Embryonic facial prominence (tissue), 1 donor: ENCODE data around the gene RASD1.
"Not testable (repeated sequence)": the region's sequence is repeated elsewhere in the genome, so short reads cannot be mapped to it uniquely, and the experiment has no call there.

Experiments used
- DNase-seq: peaks from one replicate; pipeline ENCODE4 v3.0.0-alpha.2; 2016; ENCODE audit errors: extremely low spot score

The RASD1 gene

DNA sequence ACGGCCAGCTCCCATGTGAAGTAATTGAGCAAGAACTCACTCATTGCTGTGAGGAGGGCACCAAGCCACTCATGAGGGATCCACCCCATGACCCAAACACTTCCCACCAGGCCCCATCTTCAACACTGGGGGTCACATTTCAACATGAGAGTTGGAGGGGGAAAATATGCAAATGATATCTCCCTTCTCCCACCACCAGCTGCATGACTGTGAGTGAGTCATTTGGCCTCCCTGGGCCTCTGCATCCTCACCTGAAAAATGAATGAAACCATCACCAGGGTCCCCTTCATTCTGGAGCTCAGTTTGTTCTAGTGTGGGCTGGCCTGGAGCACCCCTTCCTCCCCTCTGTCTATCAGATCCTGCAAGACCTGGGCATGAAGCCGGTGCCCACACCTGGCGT, 26.2 kb downstream of the RASD1 start:
- DNase-seq, result no peak

DNA sequence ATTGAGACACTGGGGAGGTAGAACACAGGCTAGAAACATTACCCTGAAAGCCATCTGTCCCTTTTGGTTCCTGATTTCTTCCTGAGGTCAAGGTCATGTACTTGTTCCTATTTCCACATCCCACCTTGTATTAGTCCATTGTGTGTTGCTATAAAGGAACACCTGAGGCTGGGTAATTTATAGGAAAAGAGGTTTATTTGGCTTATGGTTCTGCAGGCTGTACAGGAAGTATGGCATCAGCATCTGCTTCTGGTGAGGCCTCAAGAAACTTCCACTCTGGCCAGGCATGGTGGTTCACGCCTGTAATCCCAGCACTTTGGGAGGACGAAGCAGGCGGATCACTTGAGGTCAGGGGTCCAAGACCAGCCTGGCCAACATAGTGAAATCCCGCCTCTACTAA, 26.8 kb downstream of the RASD1 start:
- DNase-seq, result no peak

DNA sequence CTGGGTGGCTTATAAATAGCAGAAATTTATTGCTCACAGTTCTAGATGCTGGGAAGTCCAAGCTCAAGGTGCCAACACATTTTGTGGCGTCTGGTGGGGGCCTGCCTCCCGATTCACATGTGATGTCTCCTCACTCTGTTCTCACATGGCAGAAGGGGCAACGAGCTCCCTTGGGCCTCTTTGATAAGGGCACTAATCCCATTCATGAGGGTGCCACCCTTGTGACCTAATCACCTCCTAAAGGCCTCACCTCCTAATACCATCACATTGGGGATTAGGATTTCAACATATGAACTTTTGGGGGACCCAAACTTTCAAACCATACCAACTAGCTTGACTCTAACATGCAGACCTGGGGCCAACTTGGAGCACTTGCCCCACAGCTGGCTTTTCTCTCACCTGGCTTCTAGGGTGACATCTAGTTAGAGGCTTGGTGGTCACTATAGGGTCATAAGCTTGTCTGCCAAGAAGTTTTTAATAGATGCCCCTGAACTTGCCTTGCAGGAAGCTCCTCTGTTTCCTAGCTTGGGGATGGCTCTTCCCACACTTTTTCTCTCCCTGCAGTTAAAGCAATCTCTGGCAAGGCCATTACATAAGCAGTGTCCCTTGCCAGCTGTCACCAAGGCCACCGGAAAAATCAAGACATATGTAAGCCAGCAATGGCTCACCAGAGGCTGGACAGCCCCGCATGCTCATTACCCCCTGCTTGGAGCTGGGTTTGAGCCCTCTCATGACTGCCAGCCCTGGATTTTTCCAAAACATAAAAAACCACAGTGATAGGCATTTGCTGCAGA, 27.8 kb downstream of the RASD1 start:
- DNase-seq, result no peak

DNA sequence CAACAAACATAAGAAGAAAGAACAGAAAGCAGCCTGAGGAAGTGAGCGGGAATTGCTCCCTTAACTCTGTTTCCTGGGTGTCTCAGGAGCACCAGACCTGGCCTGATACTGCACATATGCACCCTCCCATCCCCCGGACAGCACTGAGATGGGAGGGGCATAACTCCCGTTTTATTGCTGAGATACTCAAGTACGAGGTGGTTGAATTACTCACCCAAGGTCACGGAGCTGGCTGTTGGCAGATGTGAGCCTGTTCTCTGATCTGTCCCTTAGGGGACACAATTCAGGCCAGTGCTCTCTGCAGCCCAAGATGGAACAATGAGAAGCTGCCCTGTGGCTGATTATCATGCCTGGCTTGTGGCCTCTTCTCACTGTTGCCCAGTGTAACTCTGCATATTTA, 28.5 kb downstream of the RASD1 start:
- no peak for DNase-seq

DNA sequence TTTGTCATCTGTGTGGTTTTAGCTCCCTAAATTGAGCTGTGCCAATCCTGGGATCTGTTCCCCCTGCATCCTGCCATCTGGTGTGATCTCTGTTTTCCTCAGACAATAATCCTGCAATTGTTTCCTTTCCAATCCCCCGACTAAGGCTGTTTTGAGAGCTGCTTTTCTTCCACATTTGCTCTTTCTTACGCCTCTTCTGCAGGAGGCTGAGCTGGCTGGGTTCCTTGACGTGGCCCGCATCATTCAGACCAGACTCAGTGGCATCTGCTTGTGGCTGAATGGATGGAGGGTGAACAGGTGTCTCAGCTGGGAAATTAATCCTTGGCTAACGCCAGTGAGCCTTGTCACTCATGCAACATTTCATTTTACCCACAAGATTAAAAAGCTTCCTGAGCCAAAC, 29.2 kb downstream of the RASD1 start:
- DNase-seq, result no peak

DNA sequence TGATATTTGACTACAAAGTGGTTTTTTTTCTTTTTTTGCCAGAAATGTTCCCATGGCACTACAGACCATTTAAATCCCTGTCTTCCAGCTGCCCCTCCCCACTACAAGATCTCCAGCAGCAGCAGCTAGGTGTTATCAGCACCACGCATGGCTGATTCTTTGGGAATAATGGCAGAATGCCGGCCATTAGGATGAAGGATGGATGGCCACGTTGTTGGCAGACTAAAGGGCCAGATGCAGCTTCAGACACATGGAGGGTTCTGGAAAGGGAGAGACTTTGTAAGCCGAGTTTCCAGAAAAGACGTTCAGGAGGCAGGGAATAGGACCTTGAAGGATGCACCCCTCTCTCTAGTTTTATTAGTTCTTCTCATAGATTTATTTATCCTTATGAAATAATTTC, 29.7 kb downstream of the RASD1 start:
- no peak for DNase-seq

DNA sequence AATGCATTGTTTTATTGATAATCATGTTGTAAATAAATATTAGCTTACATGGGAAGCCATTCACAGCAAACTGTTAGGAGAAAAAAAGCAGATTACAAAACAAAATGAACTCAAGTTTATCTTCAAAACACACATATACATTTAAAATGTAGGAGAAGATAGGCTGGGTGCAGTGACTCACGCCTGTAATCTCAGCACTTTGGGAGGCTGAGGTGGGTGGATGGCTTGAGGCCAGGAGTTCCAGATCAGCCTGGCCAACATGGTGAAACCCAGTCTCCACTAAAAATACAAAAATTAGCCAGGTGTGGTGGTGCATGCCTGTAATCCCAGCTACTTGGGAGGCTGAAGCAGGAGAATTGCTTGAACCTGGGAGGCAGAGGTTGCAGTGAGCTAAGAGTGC, 30.3 kb downstream of the RASD1 start:
- DNase-seq, result not testable (repeated sequence)

DNA sequence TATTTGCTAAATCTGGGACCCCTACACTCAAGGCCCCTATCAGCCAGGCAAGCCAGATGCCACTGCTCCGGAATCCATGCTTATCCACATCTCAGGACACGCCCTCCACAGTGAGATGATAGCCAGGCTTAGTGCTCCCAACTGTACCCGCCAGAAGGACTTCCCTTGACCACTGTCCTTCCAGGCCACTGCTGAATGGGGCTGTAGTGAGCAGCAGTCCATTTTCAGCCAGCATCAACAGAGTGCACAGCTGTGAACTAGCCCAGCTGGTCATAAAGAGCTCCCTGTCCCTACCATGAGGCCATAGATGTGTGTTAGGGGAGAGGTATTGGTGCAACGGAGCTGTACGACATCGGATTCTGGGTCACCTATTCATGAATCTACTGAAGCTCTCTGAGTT, 32.4 kb downstream of the RASD1 start:
- DNase-seq, result no peak

DNA sequence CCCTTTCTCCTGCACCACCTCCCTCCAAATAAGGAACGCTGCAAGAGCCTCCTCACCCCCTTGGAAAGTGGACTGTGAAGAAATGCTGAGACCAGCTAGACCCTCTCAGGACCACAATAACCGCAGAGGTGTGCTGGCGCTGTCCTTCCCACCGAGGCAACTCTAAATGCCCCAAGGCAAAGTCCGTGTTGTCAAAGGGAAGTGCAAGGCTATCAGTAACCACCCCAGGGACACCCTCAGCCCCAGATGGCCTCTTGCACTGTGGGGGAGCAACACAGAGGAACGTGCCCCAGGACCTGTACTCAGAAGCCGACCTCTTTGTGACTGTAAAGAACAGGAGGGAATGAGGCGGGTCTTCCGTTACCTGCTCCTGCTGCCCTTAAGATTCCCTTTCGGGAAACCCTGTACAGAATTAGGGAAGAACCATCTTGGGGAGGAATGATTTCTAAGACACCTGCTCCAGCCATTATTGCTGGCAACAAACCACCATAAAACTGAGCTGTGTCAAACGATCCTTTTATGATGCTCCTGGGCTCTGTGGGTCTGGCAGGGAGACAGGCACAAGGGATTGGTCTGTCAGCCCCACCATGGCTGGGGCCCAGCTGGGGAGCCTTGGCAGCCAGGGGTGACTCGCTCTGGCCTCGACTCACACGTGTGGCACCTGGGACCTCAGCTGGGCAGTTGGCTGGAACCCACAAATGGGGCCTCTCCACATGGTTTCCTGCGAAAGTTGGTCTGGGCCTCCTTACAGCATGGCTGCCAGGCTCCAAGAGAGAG, 34.0 kb downstream of the RASD1 start:
- DNase-seq, result no peak

DNA sequence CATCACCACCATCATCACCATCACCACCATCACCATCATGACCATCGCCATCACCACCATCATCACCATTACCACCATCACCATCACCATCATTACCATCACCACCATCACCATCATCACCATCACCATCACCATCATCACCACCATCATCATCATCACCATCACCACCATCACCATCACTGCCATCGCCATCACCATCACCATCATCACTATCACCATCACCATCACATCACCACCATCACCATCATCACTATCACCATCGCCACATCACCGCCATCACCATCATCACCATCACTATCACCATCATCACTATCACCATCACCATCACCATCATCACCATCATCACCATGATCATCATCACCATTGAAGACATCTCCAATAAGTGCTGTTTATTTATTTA, 36.2 kb downstream of the RASD1 start:
- DNase-seq, result no peak

DNA sequence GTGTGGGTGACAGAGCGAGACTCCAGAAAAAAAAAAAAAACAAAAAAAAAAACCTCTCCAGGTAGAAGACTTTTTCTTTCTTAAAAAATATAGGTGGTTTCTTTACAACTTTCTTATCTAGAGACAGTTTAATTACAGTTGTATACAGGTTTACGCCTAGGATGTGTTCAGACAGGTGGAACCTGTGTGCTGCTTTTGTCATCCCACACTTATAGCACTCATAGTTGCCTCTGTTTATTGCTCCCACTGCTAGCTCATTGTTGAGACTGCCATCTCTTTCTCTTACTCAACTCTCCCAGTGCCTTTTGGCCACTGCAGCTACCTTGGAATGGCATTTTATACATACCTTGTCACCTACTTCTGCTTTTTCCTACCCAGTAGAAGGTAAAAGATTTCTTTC, 38.5 kb downstream of the RASD1 start:
- DNase-seq, result no peak

DNA sequence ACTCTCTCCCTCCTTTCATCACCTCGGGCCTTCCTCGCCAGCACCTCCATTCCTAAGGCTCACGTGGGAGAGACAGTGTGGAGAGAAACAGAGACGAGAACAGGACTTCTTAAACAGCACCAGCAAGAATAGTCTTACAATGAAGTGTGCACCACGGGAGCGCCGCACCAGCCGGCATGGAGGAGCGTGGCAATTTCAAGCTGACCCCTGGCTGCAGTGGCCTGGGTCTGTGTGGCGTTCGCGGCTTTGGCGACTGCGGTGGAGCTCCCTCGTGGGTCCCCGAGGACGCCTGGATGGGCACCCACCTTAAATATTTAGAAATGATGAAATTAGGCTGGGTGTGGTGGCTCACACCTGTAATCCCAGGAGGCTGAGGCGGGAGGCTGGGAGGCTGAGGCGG, 39.9 kb downstream of the RASD1 start:
- DNase-seq, result no peak

DNA sequence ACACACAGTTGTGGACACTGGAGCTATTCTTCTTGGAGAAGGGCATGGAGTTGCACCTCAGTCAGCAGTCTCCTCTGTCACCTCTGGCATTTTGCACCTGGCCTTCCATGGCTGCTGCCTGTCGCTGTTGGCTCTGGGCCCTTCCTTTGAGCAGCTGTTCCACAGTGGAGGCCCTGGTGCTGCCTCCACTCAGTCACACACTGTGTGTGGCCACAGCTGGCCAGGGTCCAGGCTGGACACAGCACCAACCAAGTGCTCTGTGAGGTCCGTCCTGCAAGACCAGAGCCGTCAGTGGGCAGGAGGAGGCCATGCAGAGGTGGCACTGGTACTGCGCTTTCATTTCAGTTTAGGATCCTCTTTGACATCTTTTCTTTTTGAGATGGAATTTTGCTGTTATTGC, 41.0 kb downstream of the RASD1 start:
- DNase-seq, result no peak

DNA sequence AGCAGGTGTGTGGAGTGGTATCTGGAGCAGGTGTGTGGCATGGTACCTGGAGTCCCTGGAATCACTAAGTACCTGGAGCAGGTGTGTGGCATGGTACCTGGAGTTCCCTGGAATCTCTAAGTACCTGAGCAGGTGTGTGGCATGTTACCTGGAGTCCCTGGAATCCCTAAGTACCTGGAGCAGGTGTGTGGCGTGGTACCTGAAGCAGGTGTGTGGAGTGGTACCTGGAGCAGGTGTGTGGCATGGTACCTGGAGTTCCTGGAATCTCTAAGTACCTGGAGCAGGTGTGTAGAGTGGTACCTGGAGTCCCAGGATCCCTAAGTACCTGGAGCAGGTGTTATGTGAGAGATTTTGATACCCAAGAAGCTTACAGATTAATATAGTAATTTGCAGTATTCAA, 41.5 kb downstream of the RASD1 start:
- not testable (repeated sequence) for DNase-seq

DNA sequence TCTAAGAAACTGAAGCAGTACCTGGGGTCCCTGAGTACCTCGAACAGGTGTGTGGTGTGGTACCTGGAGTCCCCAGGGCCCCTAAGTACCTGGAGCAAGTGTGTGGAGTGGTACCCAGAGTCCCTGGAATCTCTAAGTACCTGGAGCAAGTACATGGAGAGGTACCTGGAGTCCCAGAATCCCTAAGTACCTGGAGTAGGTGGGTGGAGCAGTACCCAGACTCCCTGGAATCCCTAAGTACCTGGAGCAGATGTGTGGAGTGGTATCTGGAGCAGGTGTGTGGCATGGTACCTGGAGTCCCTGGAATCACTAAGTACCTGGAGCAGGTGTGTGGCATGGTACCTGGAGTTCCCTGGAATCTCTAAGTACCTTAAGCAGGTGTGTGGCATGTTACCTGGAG, 41.9 kb downstream of the RASD1 start:
- no peak for DNase-seq

DNA sequence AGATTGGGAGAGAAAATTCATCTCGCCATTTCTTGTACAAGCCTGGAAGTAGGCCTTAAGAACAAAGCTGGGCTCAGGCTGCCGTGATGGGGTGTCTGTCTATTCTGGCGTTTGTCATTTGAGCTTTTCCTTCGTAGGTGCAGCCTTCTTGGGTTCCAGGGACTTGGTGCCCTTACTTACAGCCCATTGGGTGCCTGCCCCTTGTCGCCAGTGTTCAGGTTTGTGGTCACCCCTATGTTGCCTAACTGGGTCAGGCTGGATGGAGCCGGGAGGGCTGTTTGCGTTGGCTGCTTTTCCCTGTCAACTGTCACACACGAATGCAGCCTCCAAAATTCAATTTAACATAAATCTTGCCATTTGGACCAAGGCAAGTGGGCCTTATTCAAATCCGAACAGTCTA, 43.1 kb downstream of the RASD1 start:
- no peak for DNase-seq

DNA sequence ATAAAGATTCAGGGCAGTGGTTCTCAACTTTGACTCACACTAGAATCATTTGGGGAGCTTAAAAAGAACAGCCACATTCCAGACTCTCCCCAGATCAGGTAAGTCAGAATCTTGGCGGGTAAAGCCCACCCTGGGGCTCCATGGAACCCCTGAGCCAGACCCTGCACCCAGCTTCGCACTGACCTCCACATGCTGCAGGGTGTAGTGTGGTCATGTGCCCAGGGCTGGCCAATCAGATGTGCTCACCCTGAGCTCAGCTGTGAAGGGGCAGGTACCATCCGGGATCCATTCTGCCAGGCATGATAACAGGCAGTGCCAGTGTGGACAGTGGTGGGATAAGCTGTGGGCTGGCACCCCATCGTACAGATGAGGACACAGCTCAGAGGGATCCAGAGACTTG, 47.5 kb downstream of the RASD1 start:
- DNase-seq, result no peak

DNA sequence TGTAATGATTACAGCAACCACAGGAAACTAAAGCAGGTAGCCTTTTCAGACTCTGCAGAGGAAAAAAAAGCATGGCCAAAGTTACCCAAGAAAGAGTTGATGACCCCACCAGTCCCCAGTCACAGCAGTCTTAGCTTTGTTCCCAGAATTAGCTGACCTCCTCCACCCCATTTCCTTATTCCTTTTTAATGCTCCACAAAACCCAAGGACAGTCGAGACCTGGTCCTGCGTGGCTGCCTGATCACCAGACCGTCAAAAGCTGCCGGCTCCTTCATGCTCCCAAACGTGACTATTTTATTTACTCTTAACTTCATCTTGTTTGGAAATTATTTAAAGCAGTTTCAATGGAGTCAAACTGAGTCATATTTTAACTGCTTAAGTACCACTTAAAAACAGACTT, 48.1 kb downstream of the RASD1 start:
- DNase-seq, result no peak

DNA sequence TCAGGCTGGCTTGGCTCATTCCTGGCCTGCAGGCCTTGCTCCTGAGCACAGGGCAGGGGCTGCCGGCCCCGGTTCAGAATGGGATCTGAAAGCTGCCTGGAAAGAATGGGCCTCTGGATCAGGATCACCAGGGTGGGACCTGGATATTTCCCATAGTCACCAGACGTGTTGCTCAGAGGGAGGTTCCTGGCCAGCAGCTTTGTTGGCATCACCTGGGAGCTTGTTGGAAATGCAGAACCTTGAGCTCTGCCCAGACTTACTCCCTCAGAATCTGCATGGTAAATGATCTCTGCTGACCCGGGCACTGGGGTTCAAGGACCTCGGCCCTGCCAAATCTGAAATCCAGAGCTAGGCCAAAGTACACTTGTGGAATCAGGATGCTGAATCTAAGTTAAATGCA, 48.9 kb downstream of the RASD1 start:
- DNase-seq, result no peak

DNA sequence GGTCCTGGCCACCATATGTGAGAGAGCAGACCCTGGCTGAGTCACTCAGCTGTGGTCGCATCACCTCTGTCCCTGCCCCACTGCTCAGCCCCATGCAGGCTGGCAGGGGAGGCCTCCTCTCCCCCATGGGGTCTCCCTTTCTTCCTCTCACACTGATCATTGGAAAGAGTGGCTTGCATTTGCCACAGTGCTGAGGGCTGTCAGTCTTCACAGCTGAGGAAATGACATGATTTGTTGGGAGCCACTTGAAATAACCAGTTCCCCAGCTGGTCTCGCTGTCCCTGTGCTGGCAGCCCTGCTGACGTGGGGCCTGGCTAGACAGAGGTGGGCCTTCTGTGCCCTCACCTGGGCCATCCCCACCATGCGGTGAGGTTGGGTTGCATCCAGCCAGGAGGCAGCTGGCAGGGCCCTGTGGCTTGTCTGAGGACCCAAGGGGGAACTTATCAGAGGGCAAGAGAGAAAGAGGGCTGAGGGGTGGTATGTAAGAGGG, 49.5 kb downstream of the RASD1 start:
- DNase-seq, result no peak

DNA sequence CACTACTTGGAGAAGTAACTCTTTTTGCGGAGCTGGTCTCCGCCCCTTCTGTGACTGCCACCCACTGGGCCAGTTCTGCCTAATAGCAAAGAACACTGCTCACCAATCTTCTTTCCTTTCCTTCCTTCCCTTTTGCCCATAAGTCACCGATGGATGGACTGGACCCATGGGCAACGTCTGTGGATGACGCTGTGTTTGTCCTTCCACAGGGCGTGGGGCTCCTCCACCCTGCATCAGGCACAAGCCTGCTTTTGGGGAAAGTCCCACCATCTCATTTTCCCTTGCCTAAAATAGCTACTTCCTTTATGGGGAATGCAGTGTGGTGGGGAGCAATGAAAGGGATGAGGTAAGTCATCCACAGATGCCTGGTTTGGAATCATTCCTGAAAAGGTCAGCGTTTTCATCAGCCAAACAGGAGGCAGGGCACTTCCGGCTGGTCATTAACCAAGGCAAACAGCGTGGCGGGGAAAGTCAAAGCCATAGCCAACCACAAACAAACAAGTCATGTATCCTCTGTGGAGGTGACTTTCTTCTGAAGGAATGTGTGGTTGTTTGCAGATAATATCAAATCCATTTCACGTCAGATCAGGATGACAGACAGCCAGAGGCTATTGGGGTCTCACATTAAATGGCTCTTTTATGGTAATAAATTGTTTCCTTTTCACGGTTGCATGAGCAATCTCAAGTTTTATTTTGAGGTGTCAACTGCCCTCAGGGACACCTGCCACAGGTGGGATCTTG, 50.1 kb downstream of the RASD1 start:
- DNase-seq, result no peak

DNA sequence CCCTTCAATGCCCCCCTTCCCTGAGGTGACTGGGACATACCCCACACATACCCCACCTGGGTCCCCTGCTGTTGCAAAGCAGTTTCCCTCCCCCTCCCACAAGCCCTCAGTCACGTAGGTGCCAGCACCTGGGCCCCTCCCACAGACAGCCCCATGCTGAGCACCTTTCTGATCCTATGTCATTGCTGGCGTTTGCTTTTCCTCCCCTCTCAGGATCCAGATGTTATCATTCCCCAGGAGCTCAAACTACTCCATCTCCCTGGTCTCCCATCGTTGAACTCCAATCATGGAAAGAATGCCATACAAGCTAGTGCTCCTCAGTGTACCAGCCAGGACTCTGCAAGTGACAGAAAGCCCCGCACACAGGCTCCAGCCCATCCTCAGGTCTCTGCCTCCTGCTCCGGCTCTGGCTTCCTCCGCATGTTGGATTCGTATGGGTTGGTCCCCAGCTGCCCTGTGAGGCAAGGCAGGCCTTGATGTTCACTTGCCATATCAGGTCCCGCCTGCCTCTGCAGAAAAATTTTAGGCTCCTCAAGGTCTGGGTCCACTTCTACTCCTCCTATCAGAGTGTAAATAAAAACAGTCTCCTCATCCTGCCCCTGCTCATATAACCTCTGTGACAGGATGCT, 50.8 kb downstream of the RASD1 start:
- no peak for DNase-seq
